HG03439 (cell line): ENCODE data around the gene TSPAN5.

Experiments used
- ATAC-seq: cut with Tn5 transposase; IDR thresholded peaks from one replicate; pipeline ENCODE4 v1.9.1; 2021; ENCODE audit warnings: mild to moderate bottlenecking, moderate library complexity; ENCODE audit not compliant: unreplicated experiment

Gene TSPAN5

DNA sequence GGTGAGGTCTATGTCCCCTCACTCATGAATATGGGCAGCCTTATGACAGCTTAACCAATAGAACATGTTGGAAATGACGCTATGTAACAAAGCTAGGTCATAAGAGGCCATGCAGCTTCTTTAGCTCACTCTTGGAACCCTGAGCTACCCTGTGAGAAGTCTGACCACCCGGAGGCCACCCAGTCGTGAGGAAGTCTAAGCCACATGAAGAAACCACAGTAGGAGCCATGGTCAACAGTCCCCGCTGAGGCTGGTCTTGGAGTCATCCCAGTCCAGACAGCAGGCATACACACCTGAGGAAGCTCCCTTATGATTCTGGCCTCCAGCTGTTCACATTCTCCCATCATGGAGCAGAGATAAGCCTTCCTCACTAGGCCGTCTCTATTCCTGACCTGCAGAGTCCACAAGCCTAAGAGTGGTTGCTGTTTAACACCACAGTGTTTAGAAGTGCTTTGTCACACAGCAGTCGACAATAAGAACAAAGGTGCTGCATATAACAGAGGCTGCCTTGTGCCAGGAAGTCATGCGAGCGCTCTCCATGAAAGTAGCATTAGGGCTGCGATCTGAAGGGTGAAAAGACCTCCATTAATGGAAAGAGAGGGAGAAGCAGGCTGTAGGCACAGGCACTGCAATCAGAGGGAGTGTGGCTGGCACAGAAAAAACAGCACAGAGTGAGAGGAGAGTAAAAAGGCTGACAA lies 38.2 kb downstream of the TSPAN5 start:
- ATAC-seq: no peak

DNA sequence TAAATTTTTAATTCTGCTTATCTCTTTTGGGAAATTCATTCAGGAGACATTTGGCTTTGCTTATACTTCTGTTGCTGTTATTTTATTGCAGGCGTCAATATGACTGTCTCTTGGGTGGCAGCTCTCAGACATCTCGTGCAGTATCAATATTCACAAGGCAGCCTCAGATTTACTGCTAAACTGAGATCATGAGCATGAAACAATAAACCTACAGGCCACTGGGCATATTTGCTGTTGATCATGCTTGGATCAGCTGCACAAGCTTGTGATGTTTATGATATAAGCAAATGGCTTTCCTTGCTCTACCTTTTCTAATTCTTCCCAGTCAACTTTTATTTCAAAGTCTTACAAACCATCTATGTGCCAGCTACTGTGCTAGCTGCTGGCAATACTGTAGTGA lies 39.2 kb downstream of the TSPAN5 start:
- ATAC-seq: no peak

DNA sequence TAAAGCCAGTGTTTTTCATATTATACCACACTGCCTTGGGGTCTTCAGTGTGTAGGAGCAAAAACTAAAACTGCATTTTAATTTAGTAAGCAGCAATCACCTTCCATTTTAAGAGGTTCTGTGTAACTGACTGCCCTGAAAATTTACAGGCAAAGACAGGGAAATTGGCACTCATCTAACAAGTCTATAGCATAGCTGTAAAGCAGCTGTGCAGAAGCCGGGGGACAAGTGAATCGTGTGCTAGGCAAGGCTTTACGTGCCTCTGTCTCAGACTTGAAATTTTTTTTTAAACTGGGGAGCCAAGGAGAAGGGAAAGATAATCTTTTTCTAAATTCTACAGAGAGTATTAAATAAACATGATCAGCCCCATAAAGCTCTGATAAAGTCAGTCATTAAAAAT lies 39.7 kb downstream of the TSPAN5 start:
- ATAC-seq: no peak

GRCh38 chr4:98617358-98618047 lies 40.9 kb downstream of the TSPAN5 start:
- ATAC-seq: no peak

- ATAC-seq: no peak
Measured at GRCh38 chr4:98615991-98616390, 42.4 kb downstream of the TSPAN5 start.

GRCh38 chr4:98614662-98615061 lies 43.7 kb downstream of the TSPAN5 start:
- no peak for ATAC-seq

GRCh38 chr4:98614094-98614493 lies 44.3 kb downstream of the TSPAN5 start:
- no peak for ATAC-seq

DNA sequence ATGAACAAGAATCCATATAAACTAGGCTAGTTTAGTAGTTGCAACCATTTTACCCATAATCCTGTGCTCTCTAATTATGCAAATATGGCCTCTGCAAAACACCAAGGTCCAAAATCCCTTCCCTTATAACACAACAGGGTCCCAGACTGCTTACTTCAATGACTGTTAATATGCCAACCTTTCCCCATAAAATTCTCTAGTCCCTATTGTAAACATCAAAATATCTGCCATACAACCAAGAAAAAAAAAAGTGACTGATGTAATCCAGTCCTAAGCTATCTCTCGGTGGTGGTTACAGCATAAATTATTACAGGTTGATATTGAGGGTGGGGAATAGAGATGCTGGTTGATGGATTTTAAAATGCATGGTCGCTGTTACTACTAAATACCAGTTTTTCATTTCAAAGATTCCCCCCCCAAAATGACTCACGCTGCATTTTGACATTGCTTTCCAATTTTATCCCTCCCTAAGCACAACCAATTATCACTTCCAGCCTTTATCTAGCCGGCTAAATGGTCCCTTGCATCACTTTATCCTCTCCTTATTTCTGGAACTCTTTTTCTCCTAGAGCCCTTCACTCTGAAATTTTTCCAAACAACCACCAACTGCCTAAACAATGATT lies 44.8 kb downstream of the TSPAN5 start:
- ATAC-seq: no peak

GRCh38 chr4:98612318-98613250 lies 45.8 kb downstream of the TSPAN5 start:
- ATAC-seq: no peak

- no peak for ATAC-seq
Measured at GRCh38 chr4:98611677-98612317, 46.6 kb downstream of the TSPAN5 start.

GRCh38 chr4:98610926-98611676 lies 47.3 kb downstream of the TSPAN5 start:
- no peak for ATAC-seq

- no peak for ATAC-seq
Measured at GRCh38 chr4:98610431-98610830, 48.0 kb downstream of the TSPAN5 start.

DNA sequence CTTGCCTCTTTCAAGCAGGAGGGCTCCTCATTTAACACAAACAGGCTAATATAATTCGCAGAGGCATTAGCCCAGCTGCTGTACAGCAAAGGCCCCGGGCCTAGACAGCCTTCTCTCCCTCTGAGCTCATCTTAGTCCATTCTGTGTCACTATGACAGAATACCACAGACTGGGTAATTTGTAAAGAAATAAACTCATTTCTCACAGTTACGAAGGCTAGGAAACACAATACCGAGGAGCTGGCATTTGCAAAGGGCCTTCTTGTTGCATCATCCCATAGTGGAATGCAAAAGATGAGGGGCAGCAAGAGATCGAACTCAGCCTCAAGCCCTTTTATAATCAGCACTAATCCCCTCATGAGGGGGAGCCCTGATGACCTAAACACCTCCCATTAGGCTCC lies 48.5 kb downstream of the TSPAN5 start:
- no peak for ATAC-seq

DNA sequence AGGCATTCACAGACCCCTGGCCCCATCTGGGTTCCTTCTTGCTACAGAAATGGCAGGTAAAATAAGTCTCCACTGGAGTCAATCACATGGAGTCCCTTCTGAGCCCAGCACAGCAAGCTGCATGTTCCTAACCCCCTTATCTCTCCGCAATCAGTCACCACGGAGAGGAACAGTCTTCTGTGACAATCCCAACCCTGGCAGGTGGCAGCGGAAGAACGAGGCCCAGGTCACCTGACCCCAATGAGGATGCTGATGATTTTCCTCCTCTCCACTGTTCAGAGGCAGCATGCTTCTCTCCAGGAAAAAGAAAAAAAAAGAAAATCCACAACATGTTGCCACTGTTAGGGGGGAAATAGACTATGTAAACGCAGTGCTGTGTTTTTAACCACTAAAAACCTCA lies 50.1 kb downstream of the TSPAN5 start:
- ATAC-seq: no peak

- no peak for ATAC-seq
Measured at GRCh38 chr4:98606894-98607293, 51.5 kb downstream of the TSPAN5 start.

DNA sequence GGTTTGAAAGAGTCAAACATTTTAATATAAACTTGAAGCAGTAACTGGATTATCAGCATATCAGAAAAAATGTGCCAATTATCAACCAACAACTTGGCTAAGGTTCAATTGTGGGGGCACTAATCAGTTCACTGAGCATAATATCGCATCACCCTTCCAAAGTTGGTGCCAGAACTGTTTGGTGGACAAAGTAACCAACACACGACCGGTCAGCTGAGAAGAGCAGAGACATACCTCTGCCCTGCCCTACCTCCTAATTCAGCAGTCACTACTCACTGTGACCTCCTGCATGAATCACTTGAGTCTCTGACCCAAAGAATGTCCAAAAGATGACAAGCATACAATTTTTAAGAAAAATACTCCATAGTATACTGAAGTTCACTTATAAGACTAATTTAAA lies 53.2 kb downstream of the TSPAN5 start:
- no peak for ATAC-seq

DNA sequence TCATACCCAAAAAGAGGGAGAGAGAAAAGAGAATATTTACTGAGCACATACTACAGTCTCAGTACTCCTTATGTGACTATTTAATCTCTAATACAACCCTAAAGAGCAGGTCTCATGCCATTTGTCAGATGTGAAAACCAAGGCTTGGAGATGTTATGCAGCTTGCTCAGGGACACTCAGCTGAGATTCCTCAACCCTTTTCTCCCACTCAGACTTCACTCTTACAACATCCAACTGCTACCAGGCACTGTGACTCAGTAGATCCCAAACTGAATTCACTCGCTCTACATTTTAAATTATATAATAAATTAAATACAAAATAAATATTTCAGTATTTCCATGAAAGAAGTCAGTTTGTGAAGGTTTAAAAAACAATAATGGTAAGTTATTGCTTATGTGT lies 53.7 kb downstream of the TSPAN5 start:
- no peak for ATAC-seq

DNA sequence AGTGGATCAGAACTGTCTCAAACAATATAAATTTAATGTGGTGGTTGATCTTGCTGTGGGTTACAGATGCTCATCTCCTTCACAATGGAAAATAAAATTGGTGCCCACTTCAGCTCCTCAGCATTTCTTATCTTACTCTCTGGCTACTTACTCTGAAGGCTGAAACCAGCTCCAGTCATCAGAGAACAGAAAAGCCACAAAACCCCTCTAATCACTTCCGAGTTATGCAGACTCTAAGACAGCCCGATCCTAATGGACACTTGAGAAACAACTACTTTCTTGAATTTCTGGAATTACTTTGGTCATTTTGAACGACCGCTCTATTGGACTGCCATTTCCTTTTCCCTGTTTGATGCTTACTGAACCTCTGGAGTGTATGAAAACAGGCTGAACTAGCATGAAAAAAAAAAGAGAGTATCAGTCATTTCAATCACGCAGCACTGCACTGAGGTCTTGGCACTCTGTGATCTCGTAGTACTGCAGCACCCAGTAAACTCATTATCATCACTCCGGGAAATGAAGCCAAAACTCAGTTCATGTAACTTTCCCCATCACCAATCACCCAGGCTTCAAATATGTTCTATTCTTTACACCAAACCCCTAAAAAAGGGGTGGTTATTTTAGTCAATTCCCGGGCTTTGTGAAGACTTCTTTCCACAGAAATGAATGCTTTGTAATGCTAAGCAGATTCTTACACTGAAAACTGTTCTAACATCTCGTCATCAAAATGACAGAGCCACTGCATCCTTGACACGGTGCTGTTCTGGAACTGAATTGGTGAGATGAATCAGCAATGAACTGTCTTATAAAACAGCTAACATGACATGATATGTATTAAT lies 54.5 kb downstream of the TSPAN5 start:
- no peak for ATAC-seq

GRCh38 chr4:98602270-98602669 lies 56.1 kb downstream of the TSPAN5 start:
- no peak for ATAC-seq
